Stimulated activated CD8-positive, alpha-beta memory T cell treated with anti-CD3 and anti-CD28 coated beads, Interleukin-7, amount 100 ng/mL, for 4 hours (primary cell): ENCODE data around the gene ZNF3.
A peak's percentile ranks its signal among the peaks of the same experiment; 100 is the strongest.

Experiments
- DNase-seq, 2 donors: peaks; one replicate each; pipeline ENCODE4 v3.0.0-alpha.2; 2020; ENCODE audit warnings: low read depth in 2 of 2

ZNF3 gene

GRCh38 chr7:100088621-100089457 is 7.3 kb upstream of the ZNF3 start, which contains the start of gene COPS6:
TSS of gene COPS6 (plus strand) at chr7:100088969. CDS start at chr7:100088991, 22 bp downstream.
- DNase-seq, result peak; percentile 65 to 80

GRCh38 chr7:100088095-100088620 is 6.6 kb upstream of the ZNF3 start:
- DNase-seq, result no peak

GRCh38 chr7:100087055-100087750 is 5.7 kb upstream of the ZNF3 start:
- no peak for DNase-seq

- DNase-seq, result no peak
Observed at GRCh38 chr7:100085515-100085914, 4.0 kb upstream of the ZNF3 start.

GRCh38 chr7:100082978-100083377 is 1.5 kb upstream of the ZNF3 start:
- no peak for DNase-seq

GRCh38 chr7:100080907-100081534 is 502 bp downstream of the ZNF3 start:
- no peak for DNase-seq

- DNase-seq, result no peak
Observed at GRCh38 chr7:100079024-100079560, 2.4 kb downstream of the ZNF3 start.

GRCh38 chr7:100077205-100077604 is 4.3 kb downstream of the ZNF3 start:
- DNase-seq, result no peak

- DNase-seq, result no peak
Observed at GRCh38 chr7:100075418-100075817, 6.1 kb downstream of the ZNF3 start.

GRCh38 chr7:100074841-100075240 is 6.7 kb downstream of the ZNF3 start:
- DNase-seq, result no peak

- DNase-seq, result no peak
Observed at GRCh38 chr7:100072462-100072861, 9.1 kb downstream of the ZNF3 start.

- DNase-seq, result no peak
Observed at GRCh38 chr7:100071018-100071723, 10.4 kb downstream of the ZNF3 start.

GRCh38 chr7:100069991-100070390 is 11.5 kb downstream of the ZNF3 start:
- DNase-seq, result no peak

- no peak for DNase-seq
Observed at GRCh38 chr7:100066953-100067352, 14.6 kb downstream of the ZNF3 start.

- DNase-seq, result no peak
Observed at GRCh38 chr7:100065452-100066186, 15.9 kb downstream of the ZNF3 start.

- DNase-seq, result no peak
Observed at GRCh38 chr7:100064162-100064561, 17.4 kb downstream of the ZNF3 start.

- no peak for DNase-seq
Observed at GRCh38 chr7:100063376-100063775, 18.1 kb downstream of the ZNF3 start.

GRCh38 chr7:100061518-100062193 is 19.9 kb downstream of the ZNF3 start:
- DNase-seq, result no peak

GRCh38 chr7:100059251-100059739 is 22.2 kb downstream of the ZNF3 start:
- DNase-seq, result no peak

GRCh38 chr7:100057006-100057405 is 24.5 kb downstream of the ZNF3 start:
- no peak for DNase-seq
